NB4 (cell line): ENCODE data around the gene PTPN20.

Experiments
- CTCF ChIP-seq: IDR thresholded peaks from one replicate; pipeline ENCODE4 v1.5.1; 2012; ENCODE audit warnings: low read depth, low read length
- POLR2A ChIP-seq: IDR thresholded peaks from 2 replicates; pipeline ENCODE4 v1.6.1; 2011; ENCODE audit warnings: mild to moderate bottlenecking; ENCODE audit not compliant: insufficient read length; ENCODE audit errors: extremely low read depth

- TF ChIP-seq CTCF: no peak
- TF ChIP-seq POLR2A: no peak
These were observed 122.5 kb downstream of the PTPN20 start for GRCh38 chr10:47033541-47034270.
